C4-2B (cell line): Measurements from ENCODE around the gene UBN2.

Experiments
- H3K27ac ChIP-seq: fragments of 450-650 bp; 2 replicates; pipeline ENCODE4 v1.5.1; 2017
- CTCF ChIP-seq: fragments of 450-650 bp; conservative IDR thresholded peaks from 2 replicates; pipeline ENCODE4 v1.5.1; 2017; ENCODE audit warnings: mild to moderate bottlenecking
- ZFX ChIP-seq: fragments of 450-650 bp; IDR thresholded peaks from 2 replicates; pipeline ENCODE4 v1.6.1; 2017

The UBN2 gene

DNA sequence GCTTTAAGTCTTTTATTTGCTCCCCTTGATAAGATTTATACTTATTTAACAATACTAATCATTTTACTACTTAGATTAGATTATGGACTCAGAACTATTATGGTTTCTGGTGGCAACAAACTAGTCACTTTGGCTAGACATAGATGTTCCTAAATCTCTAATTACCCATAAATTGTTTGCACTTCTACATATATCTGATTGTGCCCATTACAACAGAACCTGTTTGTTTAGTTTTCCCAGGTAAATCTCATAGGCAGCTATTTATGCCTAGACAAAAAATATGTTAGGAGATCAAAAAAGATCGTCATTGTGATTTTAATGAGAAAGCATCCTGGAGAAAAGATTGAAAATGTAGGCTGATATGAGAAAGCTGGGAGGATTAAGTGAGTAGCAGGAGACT lies 14.4 kb downstream of the UBN2 start:
- H3K27ac ChIP-seq, result peak overlapping the region; percentile 50; the same call in 1 of the 2 replicates
- TF ChIP-seq CTCF (no peak), ZFX (no peak)

DNA sequence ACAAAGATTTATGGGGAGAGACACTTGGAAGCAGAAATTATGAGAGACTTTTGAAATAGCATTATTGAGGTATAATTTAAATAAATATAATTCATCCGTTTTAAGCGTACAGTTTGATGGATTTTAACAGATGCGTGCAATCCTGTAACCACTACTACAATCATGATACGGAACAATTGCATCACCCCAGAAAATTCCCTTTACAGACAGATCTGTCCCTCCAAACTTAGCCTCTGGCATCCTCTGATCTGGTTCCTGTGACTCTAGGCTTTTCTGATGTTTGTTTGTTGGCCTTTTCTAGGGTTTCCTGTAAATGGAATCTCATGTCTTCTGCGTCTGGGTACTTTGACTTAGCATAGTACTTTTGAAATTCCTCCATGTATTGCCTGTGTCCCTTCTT lies 15.5 kb downstream of the UBN2 start:
- TF ChIP-seq ZFX, result no peak
- TF ChIP-seq CTCF, result no peak
- H3K27ac ChIP-seq, result peak overlapping the region; percentile 51; the same call in 1 of the 2 replicates

GRCh38 chr7:139246905-139247304 lies 15.9 kb downstream of the UBN2 start:
- H3K27ac ChIP-seq, result no peak overlapping the region
- TF ChIP-seq ZFX (no peak), CTCF (no peak)

GRCh38 chr7:139249179-139249810 lies 18.3 kb downstream of the UBN2 start:
- no peak overlapping the region for H3K27ac ChIP-seq
- TF ChIP-seq CTCF (no peak), ZFX (no peak)

- H3K27ac ChIP-seq, result no peak overlapping the region
- no peak for TF ChIP-seq ZFX
- no peak for TF ChIP-seq CTCF
Measured at GRCh38 chr7:139252451-139252850, 21.4 kb downstream of the UBN2 start.

DNA sequence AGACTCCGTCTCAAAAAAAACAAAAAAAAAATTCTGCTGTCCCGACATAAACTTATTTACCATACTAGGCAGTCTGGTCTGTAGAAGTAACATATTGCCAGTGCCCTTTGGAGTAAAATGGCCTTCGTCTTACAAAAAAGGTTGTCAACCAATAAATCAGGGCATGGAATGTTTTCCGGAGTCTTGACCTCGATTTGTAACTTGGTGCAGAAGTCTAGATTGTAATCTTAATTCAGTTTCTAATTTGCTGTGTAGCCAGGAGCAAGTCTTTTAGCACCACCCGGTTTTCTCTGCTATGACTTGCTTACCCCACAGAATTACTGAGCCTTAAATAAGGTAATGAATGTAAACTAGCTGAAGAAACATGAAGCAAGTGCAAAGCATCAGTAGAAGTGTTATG lies 23.2 kb downstream of the UBN2 start:
- TF ChIP-seq CTCF (no peak), ZFX (no peak)
- no peak overlapping the region for H3K27ac ChIP-seq

- H3K27ac ChIP-seq, result no peak overlapping the region
- TF ChIP-seq CTCF (no peak), ZFX (no peak)
Measured at GRCh38 chr7:139254728-139255127, 23.7 kb downstream of the UBN2 start.
